Measurements from ENCODE around the gene PPFIA3.
"Not testable (repeated sequence)": the region's sequence is repeated elsewhere in the genome, so short reads cannot be mapped to it uniquely, and the experiment has no call there.

PPFIA3 gene

DNA sequence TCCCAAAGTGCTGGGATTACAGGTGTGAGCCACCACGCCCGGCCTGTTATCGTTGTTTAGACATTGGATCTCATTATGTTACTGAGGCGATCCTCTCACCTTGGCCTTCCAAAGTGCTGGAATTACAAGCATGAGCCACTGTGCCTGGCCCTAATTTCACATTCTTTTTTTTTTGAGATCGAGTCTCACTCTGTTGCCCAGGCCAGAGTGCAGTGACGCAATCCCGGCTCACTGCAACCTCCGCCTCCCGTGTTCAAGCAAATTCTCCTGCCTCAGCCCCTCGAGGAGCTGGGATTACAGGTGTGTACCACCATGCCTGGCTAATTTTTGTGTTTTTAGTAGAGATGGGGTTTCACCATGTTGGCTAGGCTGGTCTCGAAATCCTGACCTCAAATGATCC is 3.9 kb downstream of the PPFIA3 start:
- DNase-seq (ENCODE audit: low read depth, low spot score): not testable (repeated sequence)

DNA sequence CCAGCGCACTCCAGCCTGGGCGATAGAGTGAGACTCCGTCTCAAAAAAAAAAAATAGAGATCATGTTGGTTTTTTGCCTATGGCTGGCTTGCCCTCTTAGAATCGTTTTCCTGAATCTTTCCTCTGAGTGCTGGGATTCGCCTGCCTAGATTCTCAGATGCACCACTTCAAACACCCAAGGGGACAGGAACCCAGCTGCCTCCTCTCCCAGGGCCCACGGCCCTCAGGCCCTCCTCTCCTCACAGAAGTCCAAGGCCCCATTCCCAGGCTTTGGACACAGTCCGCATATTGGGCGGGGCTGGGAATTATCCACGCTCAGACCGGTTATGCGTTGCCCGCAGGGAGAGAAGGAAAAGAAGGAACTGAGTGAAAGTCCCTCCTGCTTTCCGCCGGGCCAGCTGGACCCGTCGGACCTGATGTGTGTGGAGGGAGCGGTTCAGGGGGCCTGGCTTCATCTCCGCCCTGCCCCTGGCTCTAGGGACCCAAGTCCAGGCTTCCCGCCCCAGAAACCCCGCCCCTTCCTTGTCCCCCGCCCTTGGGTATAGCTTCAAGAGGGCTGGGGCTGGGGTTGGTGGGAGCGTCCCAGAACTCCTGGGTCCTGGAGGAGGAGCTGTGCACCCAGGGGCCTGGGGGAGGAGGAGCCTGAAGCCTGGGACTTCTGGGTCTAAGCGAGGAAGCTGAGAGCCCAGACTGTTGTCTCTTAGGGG is 5.8 kb downstream of the PPFIA3 start:
- no peak for DNase-seq (ENCODE audit: low read depth, low spot score)

DNA sequence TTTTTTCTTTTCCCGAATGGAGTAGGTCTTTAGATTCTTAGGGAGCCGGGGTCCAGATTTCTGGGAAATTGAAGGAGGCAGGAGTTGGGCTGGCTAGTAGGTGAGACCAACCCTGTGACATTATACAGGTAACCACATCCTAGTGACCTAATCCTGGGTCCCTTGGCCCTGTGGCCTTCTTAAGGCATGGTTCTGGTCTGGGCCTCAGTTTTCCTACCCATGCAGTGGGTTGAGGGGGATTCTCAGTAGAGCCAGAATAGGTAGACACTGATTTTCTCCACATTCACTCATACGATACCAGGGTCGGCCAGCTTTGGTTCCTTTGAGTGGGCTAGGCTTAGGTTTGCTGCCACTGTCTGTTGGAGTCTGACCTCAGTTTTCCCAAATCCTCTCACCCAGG is 7.2 kb downstream of the PPFIA3 start:
- DNase-seq (ENCODE audit: low read depth, low spot score): no peak

DNA sequence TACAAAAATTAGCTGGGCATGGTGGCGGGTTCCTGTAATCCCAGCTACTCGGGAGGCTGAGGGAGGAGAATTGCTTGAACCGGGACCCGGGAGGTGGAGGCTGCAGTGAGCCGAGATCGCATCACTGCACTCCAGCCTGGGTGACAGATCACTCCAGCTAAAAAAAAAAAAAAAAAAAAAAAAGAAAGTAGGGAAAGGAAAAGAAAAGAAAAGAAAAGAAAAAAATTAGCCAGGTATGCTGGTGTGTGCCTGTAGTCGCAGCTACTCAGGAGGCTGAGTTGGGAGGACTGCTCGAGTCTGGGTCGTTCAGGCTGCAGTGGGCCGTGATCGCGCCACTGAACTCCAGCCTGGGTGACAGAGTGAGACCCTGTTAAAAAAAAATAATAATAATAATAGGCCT is 7.9 kb downstream of the PPFIA3 start:
- DNase-seq (ENCODE audit: low read depth, low spot score): not testable (repeated sequence)

DNA sequence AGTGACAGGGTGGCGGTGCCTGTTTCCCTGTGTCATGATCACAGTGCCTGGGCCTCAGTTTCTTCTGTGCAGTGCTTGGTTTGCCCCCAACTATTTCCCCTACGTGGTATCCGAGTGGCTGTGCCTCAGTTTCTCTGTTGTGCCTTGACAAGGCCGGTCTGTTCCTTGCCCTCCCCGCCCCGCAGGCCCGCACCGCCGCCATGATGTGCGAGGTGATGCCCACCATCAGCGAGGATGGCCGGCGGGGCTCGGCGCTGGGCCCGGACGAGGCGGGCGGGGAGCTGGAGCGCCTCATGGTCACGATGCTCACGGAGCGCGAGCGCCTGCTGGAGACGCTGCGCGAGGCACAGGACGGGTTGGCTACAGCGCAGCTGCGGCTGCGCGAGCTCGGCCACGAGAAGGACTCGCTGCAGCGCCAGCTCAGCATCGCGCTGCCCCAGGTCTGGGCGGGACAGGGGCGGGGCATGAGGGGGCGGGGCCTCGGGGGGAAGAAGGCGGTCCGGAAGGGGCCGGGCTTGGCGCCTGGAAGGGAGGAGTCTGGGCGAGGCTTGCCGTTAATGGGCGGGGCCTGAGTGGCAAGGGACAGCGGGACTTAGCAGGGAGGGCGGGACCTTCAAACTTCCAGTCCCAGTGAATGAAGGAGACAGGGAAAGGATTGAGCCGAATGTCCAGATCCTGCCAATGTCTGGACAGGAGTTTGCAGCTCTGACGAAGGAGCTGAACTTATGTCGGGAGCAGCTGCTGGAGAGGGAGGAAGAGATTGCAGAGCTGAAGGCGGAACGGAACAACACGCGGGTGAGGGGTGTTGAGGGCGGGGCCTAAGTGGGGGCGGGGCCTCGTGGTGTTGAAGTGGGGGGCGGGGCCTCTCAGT is 8.6 kb downstream of the PPFIA3 start:
- DNase-seq (ENCODE audit: low read depth, low spot score): peak; percentile 94

DNA sequence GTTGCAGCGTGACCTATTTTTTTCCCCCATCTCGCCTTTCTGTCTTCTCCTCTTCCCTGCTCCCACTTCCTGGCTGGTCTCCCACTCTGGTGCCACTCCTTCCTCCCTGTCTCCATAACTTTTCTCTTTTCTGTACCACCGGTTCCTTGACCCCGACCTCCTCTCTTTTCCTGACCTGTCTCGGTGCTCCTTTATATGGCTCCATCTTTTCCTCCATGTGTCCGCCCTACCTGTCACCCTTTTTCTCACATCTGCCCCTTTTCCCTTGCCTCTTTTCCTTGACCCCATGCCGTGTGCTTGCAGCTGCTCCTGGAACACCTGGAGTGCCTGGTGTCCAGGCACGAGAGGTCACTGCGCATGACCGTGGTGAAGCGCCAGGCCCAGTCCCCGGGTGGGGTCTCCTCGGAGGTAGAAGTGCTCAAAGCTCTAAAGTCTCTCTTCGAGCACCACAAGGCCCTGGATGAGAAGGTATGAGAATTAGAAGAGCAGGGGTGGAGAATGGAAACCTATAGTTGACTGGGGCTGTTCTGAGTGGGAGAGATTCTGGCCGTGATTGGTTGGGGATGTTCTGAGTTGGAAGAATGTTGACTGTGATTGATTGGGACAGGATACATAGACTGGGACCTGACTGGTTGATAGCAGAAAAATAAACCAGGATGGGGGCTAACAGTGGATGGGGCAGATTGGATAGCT is 9.3 kb downstream of the PPFIA3 start:
- no peak for DNase-seq (ENCODE audit: low read depth, low spot score)

DNA sequence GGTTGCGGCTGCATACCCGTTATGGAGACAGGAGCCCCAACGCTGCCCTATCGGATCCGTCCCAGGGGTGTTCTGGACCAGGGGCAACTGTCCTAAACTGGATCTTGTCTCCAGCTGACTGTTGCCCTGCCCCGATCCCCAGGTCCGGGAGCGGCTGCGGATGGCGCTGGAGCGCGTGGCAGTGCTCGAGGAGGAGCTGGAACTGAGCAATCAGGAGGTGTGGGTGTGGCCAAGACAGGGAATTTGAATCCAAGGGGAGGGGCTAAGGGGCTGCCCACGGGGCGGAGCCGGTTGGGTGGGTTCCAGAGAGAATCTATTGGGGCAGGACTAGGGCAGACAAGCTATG is 9.9 kb downstream of the PPFIA3 start:
- no peak for DNase-seq (ENCODE audit: low read depth, low spot score)

DNA sequence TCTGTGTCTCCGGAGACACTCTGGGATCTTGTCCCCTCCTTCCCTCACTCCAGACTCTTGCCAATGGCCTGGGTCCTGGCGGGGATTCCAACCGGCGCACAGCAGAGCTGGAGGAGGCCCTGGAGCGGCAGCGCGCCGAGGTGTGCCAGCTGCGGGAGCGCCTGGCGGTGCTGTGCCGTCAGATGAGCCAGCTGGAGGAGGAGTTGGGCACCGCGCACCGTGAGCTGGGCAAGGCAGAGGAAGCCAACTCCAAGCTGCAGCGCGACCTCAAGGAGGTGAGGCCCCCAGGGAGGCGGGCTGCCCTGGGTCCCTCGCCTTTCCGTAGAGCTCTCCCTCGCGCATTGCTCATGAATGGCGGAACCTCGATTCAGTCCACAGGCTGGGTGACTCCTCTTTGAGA is 11.0 kb downstream of the PPFIA3 start:
- DNase-seq (ENCODE audit: low read depth, low spot score): no peak

DNA sequence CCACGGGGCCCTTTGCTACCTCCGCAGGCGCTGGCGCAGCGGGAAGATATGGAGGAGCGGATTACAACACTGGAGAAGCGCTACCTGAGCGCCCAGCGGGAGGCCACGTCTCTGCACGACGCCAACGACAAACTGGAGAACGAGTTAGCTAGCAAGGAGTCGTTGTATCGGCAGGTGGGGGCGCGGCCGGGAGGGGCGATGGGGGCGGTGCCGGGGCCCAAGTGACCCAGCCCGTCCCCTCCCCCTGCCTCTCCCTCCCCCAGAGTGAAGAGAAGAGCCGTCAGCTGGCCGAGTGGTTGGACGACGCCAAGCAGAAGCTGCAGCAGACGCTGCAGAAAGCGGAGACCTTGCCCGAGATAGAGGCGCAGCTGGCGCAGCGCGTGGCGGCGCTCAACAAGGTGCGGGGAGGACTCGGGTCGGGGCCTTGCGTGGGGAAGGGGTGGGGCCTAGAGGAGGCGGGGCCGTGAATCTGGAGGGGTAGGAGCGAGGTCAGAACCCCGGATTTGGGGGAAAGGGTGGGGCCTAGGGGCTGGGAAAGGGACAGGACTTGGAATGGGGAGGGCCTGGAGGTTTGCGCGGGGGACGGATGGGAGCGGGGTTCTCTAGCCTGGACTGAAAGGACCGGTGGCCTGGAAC is 13.7 kb downstream of the PPFIA3 start:
- DNase-seq (ENCODE audit: low read depth, low spot score): no peak

DNA sequence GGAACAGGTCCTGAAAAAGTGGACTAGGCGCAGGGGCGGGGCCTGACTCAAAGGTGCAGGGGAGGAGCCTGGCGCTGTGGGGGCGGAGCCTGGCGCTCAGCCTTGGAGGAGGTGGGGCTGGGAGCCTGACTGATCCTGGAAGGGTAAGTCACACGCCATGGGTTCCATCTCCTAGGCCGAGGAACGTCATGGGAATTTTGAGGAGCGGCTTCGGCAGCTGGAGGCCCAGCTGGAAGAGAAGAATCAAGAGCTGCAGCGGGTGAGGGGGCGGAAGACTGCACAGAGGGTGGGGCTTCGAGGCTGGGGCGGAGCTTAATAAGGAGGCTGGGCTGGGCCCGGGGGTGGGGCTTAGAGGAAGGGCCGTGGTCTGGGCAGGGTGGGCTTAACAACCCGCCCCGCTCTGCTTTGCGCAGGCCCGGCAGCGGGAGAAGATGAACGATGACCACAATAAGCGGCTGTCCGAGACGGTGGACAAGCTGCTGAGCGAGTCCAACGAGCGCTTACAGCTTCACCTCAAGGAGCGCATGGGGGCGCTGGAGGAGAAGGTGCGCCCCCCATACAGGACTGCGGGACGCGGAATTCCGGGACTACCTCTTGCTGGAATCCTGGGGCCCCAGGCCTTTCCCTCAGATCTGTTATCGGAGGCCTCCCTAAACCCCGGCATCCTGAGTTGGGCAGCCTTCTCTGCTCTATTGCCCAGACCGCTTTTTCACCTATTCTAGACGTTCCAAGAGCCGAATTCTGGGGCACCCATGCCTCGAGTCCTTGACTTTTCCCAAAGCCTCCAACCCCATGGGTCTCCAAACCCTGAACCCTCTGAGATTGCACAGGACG is 14.5 kb downstream of the PPFIA3 start:
- no peak for DNase-seq (ENCODE audit: low read depth, low spot score)

DNA sequence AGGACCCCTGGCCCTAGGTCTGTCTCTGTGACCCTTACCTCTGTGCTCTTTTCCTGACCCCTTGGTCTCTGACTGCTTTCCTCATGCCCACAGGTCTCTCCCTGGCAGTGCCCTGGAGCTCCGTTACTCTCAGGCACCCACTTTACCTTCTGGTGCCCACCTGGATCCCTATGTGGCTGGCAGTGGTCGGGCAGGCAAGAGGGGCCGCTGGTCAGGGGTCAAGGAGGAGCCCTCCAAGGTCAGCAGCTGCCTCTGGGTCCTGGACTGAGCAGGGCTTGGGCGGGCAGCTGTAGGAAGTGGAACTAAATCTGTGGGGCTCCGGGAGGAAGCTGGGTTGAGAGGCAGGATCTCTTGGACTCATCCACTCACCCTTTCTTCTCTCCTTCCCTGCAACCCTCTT is 16.3 kb downstream of the PPFIA3 start:
- DNase-seq (ENCODE audit: low read depth, low spot score): no peak

DNA sequence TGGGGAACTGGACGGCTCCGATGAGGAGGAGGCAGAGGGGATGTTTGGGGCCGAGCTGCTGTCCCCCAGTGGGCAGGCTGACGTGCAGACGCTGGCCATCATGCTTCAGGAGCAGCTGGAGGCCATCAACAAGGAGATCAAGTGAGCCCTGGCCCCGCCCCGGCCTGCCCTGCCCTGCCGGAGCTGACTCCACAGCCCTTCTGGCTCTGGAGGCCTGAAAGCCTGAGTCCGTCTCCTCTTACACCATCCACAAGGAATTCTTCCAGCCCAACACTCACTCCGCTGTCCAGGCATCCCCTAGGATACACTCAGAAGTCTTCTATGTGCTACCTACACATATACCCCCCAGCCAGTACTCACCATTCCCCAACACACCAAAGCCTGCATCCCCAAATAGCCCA is 17.4 kb downstream of the PPFIA3 start:
- DNase-seq (ENCODE audit: low read depth, low spot score): no peak

DNA sequence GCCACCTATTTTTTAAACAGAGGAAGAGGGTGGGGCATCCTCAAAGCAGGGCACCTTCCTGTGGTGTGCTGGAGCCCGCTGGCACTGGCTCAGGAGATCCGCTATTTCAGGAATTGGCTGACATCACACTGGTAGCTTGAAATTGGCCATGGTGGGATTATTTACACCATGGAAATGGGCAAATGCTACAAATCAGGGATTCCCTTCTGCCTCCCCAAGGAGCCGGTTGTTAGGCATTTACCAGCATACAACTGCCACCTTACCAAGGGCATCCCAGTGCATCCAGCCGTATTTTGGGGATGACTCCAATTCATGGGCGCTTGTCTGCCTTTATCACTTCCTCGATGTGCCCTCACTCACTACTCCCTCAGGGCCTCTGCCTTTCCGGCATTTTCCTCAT is 21.6 kb downstream of the PPFIA3 start:
- DNase-seq (ENCODE audit: low read depth, low spot score): no peak

DNA sequence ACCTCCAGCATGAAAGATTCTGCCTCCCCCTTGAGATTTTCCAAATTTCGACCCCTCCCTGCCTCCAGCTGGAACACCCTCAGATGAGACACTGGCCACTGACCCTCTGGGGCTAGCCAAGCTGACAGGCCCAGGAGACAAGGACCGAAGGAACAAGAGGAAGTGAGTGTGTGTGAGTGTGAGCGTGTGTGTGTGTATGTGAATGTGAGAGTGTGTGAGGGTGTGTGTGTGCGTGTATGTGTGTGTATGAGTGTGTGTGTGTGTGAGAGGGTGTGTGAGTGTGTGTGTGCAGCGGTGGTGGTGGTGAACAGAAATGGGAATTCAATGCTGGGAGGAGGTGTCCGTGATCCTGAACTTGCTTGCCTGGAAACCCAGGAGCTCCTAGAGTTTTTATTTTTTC is 22.0 kb downstream of the PPFIA3 start:
- no peak for DNase-seq (ENCODE audit: low read depth, low spot score)

DNA sequence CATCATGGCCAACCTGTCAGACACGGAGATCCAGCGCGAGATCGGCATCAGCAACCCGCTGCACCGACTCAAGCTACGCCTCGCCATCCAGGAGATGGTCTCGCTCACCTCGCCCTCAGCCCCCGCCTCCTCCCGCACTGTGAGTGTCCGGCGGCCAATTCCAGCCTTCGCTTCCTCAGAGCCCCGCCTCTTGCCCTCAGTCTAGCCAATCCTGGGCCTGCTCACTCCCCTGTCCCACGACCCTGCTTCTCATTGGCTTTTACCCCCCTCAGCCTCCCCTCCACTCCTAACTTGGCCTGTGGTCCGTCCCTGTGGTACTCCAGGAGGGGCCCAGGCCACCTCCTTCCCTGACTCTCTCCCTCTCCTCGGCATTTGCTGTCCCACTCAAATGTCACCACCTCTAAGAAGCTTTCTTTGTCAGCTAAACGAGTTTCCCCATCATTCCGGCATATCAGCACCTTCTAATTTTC is 23.6 kb downstream of the PPFIA3 start:
- DNase-seq (ENCODE audit: low read depth, low spot score): peak; percentile 77

DNA sequence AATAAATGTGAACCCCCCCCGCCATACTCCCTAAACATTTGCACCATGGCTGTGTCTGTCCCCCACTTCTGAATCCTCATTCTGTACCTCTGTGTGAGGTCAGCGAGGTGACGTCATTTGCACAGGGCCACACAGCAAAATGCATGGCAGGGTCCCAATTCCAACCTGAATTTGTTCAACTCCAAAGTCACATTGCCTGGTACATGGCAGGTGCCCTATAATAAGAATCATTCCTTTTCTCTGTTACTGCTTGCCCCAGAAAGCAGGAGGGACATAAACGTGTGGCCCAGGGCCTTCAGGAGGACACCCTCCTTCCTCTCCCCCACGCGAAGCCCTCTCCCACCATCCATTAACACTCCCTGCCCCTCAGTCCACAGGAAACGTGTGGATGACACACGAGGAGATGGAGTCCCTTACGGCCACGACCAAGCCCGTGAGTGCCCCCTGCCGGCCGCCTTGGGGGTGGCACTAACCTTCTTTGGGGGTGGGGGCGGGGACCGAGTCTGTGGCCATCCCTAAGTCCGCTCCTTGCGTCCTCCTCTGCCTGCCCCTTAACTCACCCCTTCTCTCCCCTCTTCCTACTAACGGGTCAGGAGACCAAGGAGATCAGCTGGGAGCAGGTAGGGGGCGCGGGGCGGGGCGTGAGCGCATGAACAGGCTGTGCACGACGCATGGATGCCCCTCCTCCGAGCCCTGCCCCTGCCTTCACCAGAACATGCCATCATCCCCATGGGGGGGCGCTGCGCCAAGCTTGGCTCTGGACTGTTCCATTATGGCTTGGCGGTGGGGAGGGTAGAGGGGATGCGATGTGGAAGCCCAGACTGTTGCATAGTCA is 26.4 kb downstream of the PPFIA3 start:
- DNase-seq (ENCODE audit: low read depth, low spot score): peak; percentile 32

DNA sequence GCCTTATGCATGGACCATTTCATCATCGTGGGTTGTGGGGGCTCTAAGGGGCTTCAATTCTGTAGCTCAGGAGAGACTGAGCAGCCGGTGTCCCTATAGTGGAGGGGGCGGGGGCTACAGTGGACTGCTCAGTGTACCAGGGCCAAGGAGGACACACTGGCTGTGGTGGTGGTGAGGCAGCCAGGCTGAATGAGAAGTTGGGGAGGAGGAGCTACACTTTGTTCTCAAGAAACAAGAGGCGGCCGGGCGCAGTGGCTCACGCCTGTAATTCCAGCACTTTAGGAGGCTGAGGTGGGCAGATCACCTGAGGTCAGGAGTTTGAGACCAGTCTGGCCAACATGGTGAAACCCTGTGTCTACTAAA is 27.0 kb downstream of the PPFIA3 start:
- DNase-seq (ENCODE audit: low read depth, low spot score): not testable (repeated sequence)

DNA sequence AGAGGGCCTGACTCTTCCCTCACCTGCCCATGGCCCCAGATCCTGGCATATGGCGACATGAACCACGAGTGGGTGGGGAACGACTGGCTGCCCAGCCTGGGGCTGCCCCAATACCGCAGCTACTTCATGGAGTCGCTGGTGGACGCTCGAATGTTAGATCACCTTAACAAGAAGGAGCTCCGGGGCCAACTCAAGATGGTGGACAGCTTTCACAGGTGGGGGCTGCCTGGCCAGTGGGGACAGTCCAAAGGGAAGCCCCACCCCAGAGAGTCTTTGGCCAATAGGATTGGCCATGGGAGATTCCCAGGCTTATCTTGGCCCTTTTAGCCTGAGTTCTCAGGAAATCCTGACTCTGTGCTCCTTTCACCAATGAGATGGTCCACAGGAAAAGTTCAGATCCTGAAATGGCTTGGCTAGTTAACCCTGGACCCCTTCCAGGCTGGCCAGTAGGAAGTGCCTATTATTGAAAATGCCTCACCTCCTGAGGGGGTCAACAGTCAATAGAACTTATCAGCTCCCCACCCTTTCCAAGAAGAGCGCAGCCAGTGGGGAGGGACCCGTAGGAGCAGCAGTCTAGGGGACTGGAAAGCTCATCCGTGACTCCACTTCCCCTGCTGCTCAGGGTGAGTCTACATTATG is 28.8 kb downstream of the PPFIA3 start:
- no peak for DNase-seq (ENCODE audit: low read depth, low spot score)

DNA sequence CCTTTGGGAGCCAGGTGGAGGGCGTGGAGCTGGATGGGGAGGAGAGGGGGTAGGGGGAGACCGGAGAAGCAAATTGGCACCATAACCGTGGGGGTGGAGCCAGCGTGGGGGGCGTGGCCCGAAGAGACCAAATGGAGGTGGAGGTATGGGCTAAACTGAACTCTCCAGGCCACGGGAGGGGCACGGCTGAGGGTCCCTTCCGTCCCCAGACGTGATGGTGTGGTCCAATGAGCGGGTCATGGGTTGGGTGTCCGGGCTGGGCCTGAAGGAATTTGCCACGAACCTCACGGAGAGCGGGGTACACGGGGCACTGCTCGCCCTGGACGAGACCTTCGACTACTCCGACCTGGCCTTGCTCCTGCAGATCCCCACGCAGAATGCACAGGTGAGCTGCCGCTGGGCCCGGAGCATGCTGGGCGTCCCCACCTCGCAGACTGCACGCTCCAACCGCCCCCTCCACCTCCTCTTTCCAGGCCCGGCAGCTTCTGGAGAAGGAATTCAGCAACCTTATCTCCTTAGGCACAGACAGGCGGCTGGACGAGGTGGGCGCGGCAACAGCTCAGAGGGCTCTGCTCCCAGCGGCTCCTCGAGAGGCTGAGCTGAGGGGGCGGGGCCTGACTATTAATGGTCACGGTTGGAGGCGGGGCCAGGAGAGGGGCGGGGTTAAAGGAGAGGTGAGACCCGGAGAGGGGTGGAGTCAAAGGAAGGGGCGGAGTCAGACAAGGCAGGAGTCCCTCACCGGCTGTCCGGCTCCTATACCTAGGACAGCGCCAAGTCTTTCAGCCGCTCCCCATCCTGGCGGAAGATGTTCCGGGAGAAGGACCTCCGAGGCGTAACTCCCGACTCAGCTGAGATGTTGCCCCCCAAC is 29.7 kb downstream of the PPFIA3 start:
- peak; percentile 81 for DNase-seq (ENCODE audit: low read depth, low spot score)
